HepG2 (cell line): Measurements from ENCODE around the gene AGAP3. TPM values are rescaled to one million over a fixed set of nuclear protein-coding genes. Genes with fewer than 3 reads are reported as not detected.

Experiments used
- CHD4 ChIP-seq: fragments of 200-600 bp; sonication (generic); IDR thresholded peaks from 2 replicates; pipeline ENCODE4 v1.7.0; 2017; ENCODE audit warnings: mild to moderate bottlenecking, low read length, borderline replicate concordance
- EZH2 ChIP-seq: conservative IDR thresholded peaks from 2 replicates; pipeline ENCODE4 v1.6.1; 2012; ENCODE audit warnings: mild to moderate bottlenecking, low read depth, low read length, moderate library complexity
- GABPA ChIP-seq, 2 experiments: IDR thresholded peaks; 2 replicates each; pipeline ENCODE4 v1.6.1; 2011 to 2016; ENCODE audit warnings: low read depth in 2 of 2, low read length in 1 of 2, missing biosample characterization in 1 of 2, missing genetic modification characterization in 1 of 2
- MYNN ChIP-seq: sonication (generic); formaldehyde crosslinking; IDR thresholded peaks from 2 replicates; pipeline ENCODE4 v1.4.0; 2020; ENCODE audit warnings: mild to moderate bottlenecking, low read depth, missing genetic modification reagents
- NFATC3 ChIP-seq: sonication (generic); formaldehyde crosslinking; IDR thresholded peaks from 2 replicates; pipeline ENCODE4 v1.5.1; 2020; ENCODE audit warnings: mild to moderate bottlenecking, missing genetic modification reagents
- NFE2L2 ChIP-seq: fragments of 150-350 bp; IDR thresholded peaks from 2 replicates; pipeline ENCODE4 v1.6.1; 2014; ENCODE audit warnings: low read length
- NFKB2 ChIP-seq: sonication (generic); formaldehyde crosslinking; IDR thresholded peaks from 2 replicates; pipeline ENCODE4 v1.4.0; 2020; ENCODE audit warnings: missing genetic modification reagents, borderline replicate concordance
- PBX3 ChIP-seq: sonication (generic); formaldehyde crosslinking; IDR thresholded peaks from 2 replicates; pipeline ENCODE4 v1.8.1; 2023; ENCODE audit warnings: missing genetic modification reagents, inconsistent platforms, borderline replicate concordance
- PRMT3 ChIP-seq: sonication (generic); formaldehyde crosslinking; IDR thresholded peaks from 2 replicates; pipeline ENCODE4 v1.8.1; 2022; ENCODE audit warnings: low read depth, mild to moderate bottlenecking, moderate library complexity, missing genetic modification reagents, borderline replicate concordance
- SMYD3 ChIP-seq: sonication (generic); formaldehyde crosslinking; IDR thresholded peaks from 2 replicates; pipeline ENCODE4 v1.8.1; 2023; ENCODE audit warnings: mild to moderate bottlenecking, missing genetic modification reagents
- YY1 ChIP-seq: IDR thresholded peaks from 2 replicates; pipeline ENCODE4 v1.6.1; 2011; ENCODE audit warnings: low read length, low read depth, moderate library complexity, mild to moderate bottlenecking; ENCODE audit not compliant: insufficient read depth, insufficient replicate concordance
- ZBED4 ChIP-seq: sonication (generic); formaldehyde crosslinking; IDR thresholded peaks from 2 replicates; pipeline ENCODE4 v1.4.0; 2020; ENCODE audit warnings: missing genetic modification reagents, borderline replicate concordance
- ZC3H13 ChIP-seq: sonication (generic); formaldehyde crosslinking; IDR thresholded peaks from 2 replicates; pipeline ENCODE4 v1.8.1; 2023; ENCODE audit warnings: mild to moderate bottlenecking, missing genetic modification reagents, moderate library complexity
- ZNF180 ChIP-seq: sonication (generic); formaldehyde crosslinking; IDR thresholded peaks from 2 replicates; pipeline ENCODE4 v1.4.0; 2020; ENCODE audit warnings: low read depth, missing genetic modification reagents, borderline replicate concordance
- ZNF326 ChIP-seq: sonication (generic); formaldehyde crosslinking; IDR thresholded peaks from 2 replicates; pipeline ENCODE4 v1.4.0; 2020; ENCODE audit warnings: missing genetic modification reagents, borderline replicate concordance
- ZNF782 ChIP-seq: sonication (generic); formaldehyde crosslinking; IDR thresholded peaks from 2 replicates; pipeline ENCODE4 v1.4.0; 2020; ENCODE audit warnings: missing genetic modification reagents, mild to moderate bottlenecking, borderline replicate concordance
- ZNF839 ChIP-seq: sonication (generic); formaldehyde crosslinking; IDR thresholded peaks from 2 replicates; pipeline ENCODE4 v1.4.0; 2020; ENCODE audit warnings: missing genetic modification reagents, mild to moderate bottlenecking, borderline replicate concordance
- ZUFSP ChIP-seq: sonication (generic); formaldehyde crosslinking; IDR thresholded peaks from 2 replicates; pipeline ENCODE4 v1.9.0; 2021; ENCODE audit warnings: missing genetic modification reagents, mild to moderate bottlenecking, borderline replicate concordance
- polyA plus RNA-seq, 8 experiments: library from polyadenylated mRNA; depleted of rRNA in 3 of 8; stranded (reverse) in 7 of 8; unstranded in 1 of 8; fragments of >200 nt; fragmentation: Illumina TruSeq in 4 of 8; extraction: Trizol in 4 of 8; gene quantifications; 2 replicates each; pipeline versions ENCODE4 v1.2.1 to v1.2.3, GENCODE V29; 2011 to 2016; ENCODE audit warnings: low read depth in 4 of 8, missing spikeins in 1 of 8, mixed read lengths in 1 of 8; ENCODE audit not compliant: insufficient read depth in 1 of 8
- total RNA-seq, 5 experiments: library from RNA; depleted of rRNA; stranded (reverse); fragments of >200 nt; fragmentation: Illumina TruSeq; extraction: Trizol; gene quantifications; 2 replicates each; pipeline ENCODE4 v1.2.3, GENCODE V29; 2016; ENCODE audit warnings: low read depth in 1 of 5

The AGAP3 gene
- total and polyA plus RNA-seq, 2 of the 13 experiments (the other 11 are each of a cell fraction or from before 2014, with no cell fraction given), result 31.3 to 61.4 TPM

GRCh38 chr7:151057989-151058780 is 28.1 kb upstream of the AGAP3 start (continued):
- no peak for TF ChIP-seq GABPA (IDR thresholded peaks at IDR 0.05; ENCODE audit: low read depth, low read length)
- TF ChIP-seq GABPA (CRISPR knock-in tag; IDR thresholded peaks at IDR 0.05; ENCODE audit: low read depth), result peak; percentile 95
- peak; percentile 73; the same call in 1 of the 2 replicates for TF ChIP-seq ZNF782
- no peak for TF ChIP-seq CHD4
- peak; percentile 75; the same call in 1 of the 2 replicates for TF ChIP-seq NFKB2 (CRISPR knock-in tag)
- TF ChIP-seq NFE2L2, result no peak; the same call in 1 of the 2 replicates
- TF ChIP-seq ZNF839 (CRISPR knock-in tag), result no peak
- peak; percentile 72 for TF ChIP-seq YY1
- TF ChIP-seq SMYD3, result no peak; the same call in 1 of the 2 replicates
- TF ChIP-seq NFATC3, result 0 out of 2 replicates have a peak, but pooled peaks have one; percentile 64
- TF ChIP-seq ZUFSP (CRISPR knock-in tag), result no peak
- no peak for TF ChIP-seq ZBED4 (CRISPR knock-in tag)
- no peak for TF ChIP-seq EZH2
- no peak for TF ChIP-seq ZNF326 (CRISPR knock-in tag)
- TF ChIP-seq PBX3 (CRISPR knock-in tag), result no peak
- no peak for TF ChIP-seq ZC3H13 (CRISPR knock-in tag)
- no peak; the same call in 1 of the 2 replicates for TF ChIP-seq PRMT3
- no peak for TF ChIP-seq ZNF180
- TF ChIP-seq MYNN (CRISPR knock-in tag), result 0 out of 2 replicates have a peak, but pooled peaks have one; percentile 17
